PC-3 (cell line): ENCODE measurements around the gene COL16A1. TPM values are rescaled to one million over a fixed set of nuclear protein-coding genes. Genes with fewer than 3 reads are reported as not detected.

Experiments used
- ATAC-seq: fragments of 200-7000 bp; cut with Tn5 transposase; 2 replicates; pipeline ENCODE4 v1.9.1; 2020; ENCODE audit warnings: mild to moderate bottlenecking, moderate library complexity
- BruUV-seq: library from RNA; stranded (reverse); fragments of 400-500 nt; replicated peaks from 2 replicates; lab custom pipeline; 2021; lab: Mats Ljungman, UMichigan
- CTCF ChIA-PET: fragments of 300-600 bp; sonication (Branson Sonifier 250); formaldehyde crosslinking; loops from one replicate; lab custom pipeline; 2022; ENCODE audit warnings: antibody characterized with exemption; lab: Charles Lee
- POLR2A ChIA-PET: fragments of 300-600 bp; sonication (Branson Sonifier 250); formaldehyde crosslinking; loops from one replicate; lab custom pipeline; 2022; ENCODE audit warnings: antibody characterized with exemption; ENCODE audit not compliant: unreplicated experiment; lab: Charles Lee
- DNase-seq: peaks from one replicate; pipeline ENCODE4 v3.0.0-alpha.2; 2015
- H2AFZ ChIP-seq: fragments of 300-600 bp; sonication (generic); 2 replicates; pipeline ENCODE4 v1.6.0; 2016; ENCODE audit warnings: antibody characterized with exemption, low read length
- H3F3A ChIP-seq: fragments of 300-600 bp; sonication (generic); one replicate; pipeline ENCODE4 v1.6.0; 2017; ENCODE audit warnings: antibody characterized with exemption, low read length, control low read depth, mild to moderate bottlenecking; ENCODE audit not compliant: unreplicated experiment
- H3K27ac ChIP-seq: fragments of 300-600 bp; sonication (generic); 2 replicates; pipeline ENCODE4 v1.5.1; 2016; ENCODE audit warnings: mild to moderate bottlenecking, low read length
- H3K27me3 ChIP-seq: fragments of 300-600 bp; sonication (generic); 2 replicates; pipeline ENCODE4 v1.6.1; 2016; ENCODE audit warnings: low read length, mixed read lengths
- H3K36me3 ChIP-seq: fragments of 300-600 bp; sonication (generic); 2 replicates; pipeline ENCODE4 v1.6.1; 2016; ENCODE audit warnings: low read depth, mixed run types, low read length, mixed read lengths
- H3K4me1 ChIP-seq: fragments of 300-600 bp; sonication (generic); 2 replicates; pipeline ENCODE4 v1.5.1; 2016; ENCODE audit warnings: low read length; ENCODE audit not compliant: insufficient read depth
- H3K4me2 ChIP-seq: fragments of 300-600 bp; sonication (generic); 2 replicates; pipeline ENCODE4 v1.6.0; 2016; ENCODE audit warnings: low read length
- H3K4me3 ChIP-seq: fragments of 300-600 bp; sonication (generic); 2 replicates; pipeline ENCODE4 v1.5.1; 2016; ENCODE audit warnings: mild to moderate bottlenecking, low read length, mixed read lengths
- H3K79me2 ChIP-seq: fragments of 300-600 bp; sonication (generic); 2 replicates; pipeline ENCODE4 v1.6.1; 2017; ENCODE audit warnings: low read length, mixed read lengths
- H3K9ac ChIP-seq: fragments of 300-600 bp; sonication (generic); 2 replicates; pipeline ENCODE4 v1.6.0; 2016; ENCODE audit warnings: mild to moderate bottlenecking, low read length
- H3K9me2 ChIP-seq: fragments of 300-600 bp; sonication (generic); replicated peaks from 2 replicates; pipeline ENCODE4 v1.6.1; 2016; ENCODE audit warnings: mixed run types, low read length, mixed read lengths
- H3K9me3 ChIP-seq: fragments of 300-600 bp; sonication (generic); 2 replicates; pipeline ENCODE4 v1.6.1; 2016; ENCODE audit warnings: low read length, mixed read lengths
- H4K20me1 ChIP-seq: fragments of 300-600 bp; sonication (generic); 2 replicates; pipeline ENCODE4 v1.6.1; 2016; ENCODE audit warnings: low read length, mixed read lengths
- CTCF ChIP-seq: fragments of 300-600 bp; sonication (generic); conservative IDR thresholded peaks from 2 replicates; pipeline ENCODE4 v1.5.1; 2017; ENCODE audit warnings: antibody characterized with exemption, low read depth, mild to moderate bottlenecking, low read length
- EZH2 ChIP-seq: fragments of 300-600 bp; sonication (generic); IDR thresholded peaks from one replicate; pipeline ENCODE4 v1.6.1; 2017; ENCODE audit warnings: antibody characterized with exemption, mild to moderate bottlenecking, low read length; ENCODE audit not compliant: unreplicated experiment
- EZH2phosphoT487 ChIP-seq: fragments of 300-600 bp; sonication (generic); IDR thresholded peaks from 2 replicates; pipeline ENCODE4 v1.6.1; 2018; ENCODE audit warnings: mild to moderate bottlenecking, antibody characterized with exemption, low read length, borderline replicate concordance
- intact Hi-C: fragments of 100-400 bp; cut with micrococcal nuclease; formaldehyde crosslinking; loops from 2 replicates; pipeline ENCODE4 v1.9.0; 2023
- total RNA-seq: library from RNA; depleted of rRNA; stranded (reverse); fragments of >200 nt; gene quantifications from 2 replicates; pipeline ENCODE4 v1.2.3, GENCODE V29; 2014

Gene COL16A1
- total RNA-seq, 1 experiment from 2014 or later = 5.0 TPM

- ChIA-PET CTCF (interaction anchor here (1.2 to 1.5 kb wide), 2 partner anchors 75 to 218 kb away, joined by 3 to 9 read pairs; no protein-coding TSS in a partner anchor), POLR2A (interaction anchor here (0.6 kb wide), 1 partner anchor 75 kb away, joined by 3 read pairs; no protein-coding TSS in a partner anchor)
- Histone ChIP-seq H3K27ac (peak overlapping the region; percentile 60), H3K9ac (peak overlapping the region; percentile 56), H3F3A (no peaks in the 10 kb centered on the region), H4K20me1 (no peaks in the 10 kb centered on the region), H3K27me3 (no peaks in the 10 kb centered on the region), H3K36me3 (no peaks in the 10 kb centered on the region), H3K79me2 (no peaks in the 10 kb centered on the region), H3K9me3 (no peaks in the 10 kb centered on the region), H2AFZ (peak overlapping the region; percentile 93), H3K4me1 (peaks cover 53% of the 10 kb centered on the region), H3K4me2 (peak overlapping the region; percentile 92), H3K9me2 (no peaks in the 10 kb centered on the region), H3K4me3 (peak overlapping the region; percentile 66)
- peak; percentile 57 for DNase-seq
- TF ChIP-seq CTCF = peak; percentile 70
- TF ChIP-seq EZH2phosphoT487 = no peak
- TF ChIP-seq EZH2 = no peak
- intact Hi-C loops = loop anchor here (1.0 to 5.0 kb wide), 3 partner anchors 44 to 75 kb away; partner anchors contain the start of gene ADGRB2
- peak; percentile 14 for ATAC-seq
- no TSS peak for BruUV-seq
Measured at GRCh38 chr1:31714442-31715086, 10.7 kb upstream of the COL16A1 start.

GRCh38 chr1:31712630-31713029 is 8.8 kb upstream of the COL16A1 start:
- Histone ChIP-seq H3K4me3 (no peak overlapping the region), H3K79me2 (no peaks in the 10 kb centered on the region), H3K36me3 (no peaks in the 10 kb centered on the region), H3K4me1 (peaks cover 54% of the 10 kb centered on the region), H3F3A (no peaks in the 10 kb centered on the region), H3K4me2 (peak overlapping the region; percentile 42; the same call in 1 of the 2 replicates), H3K9me2 (no peaks in the 10 kb centered on the region), H4K20me1 (no peaks in the 10 kb centered on the region), H3K27ac (peak overlapping the region; percentile 43), H3K9me3 (no peaks in the 10 kb centered on the region), H3K27me3 (no peaks in the 10 kb centered on the region), H3K9ac (no peak overlapping the region), H2AFZ (peak overlapping the region; percentile 18; the same call in 1 of the 2 replicates)
- BruUV-seq = no TSS peak
- no peak for ATAC-seq
- TF ChIP-seq CTCF = no peak
- TF ChIP-seq EZH2phosphoT487 = no peak
- TF ChIP-seq EZH2 = no peak
- CTCF ChIA-PET = interaction anchor here (1.6 kb wide), 1 partner anchor 77 kb away, joined by 10 read pairs; no protein-coding TSS in a partner anchor
- peak; percentile 61 for DNase-seq
- intact Hi-C loops = loop anchor here (5.0 kb wide), 1 partner anchor 50 kb away; the partner anchor contains the start of gene ADGRB2
- POLR2A ChIA-PET = interaction anchor here (0.5 to 0.7 kb wide), 2 partner anchors 8 to 33 kb away, joined by 4 read pairs; partner anchors contain the start of gene COL16A1
